BE2C (cell line): ENCODE results near the gene DNAH3.
"Not testable (repeated sequence)": the region's sequence is repeated elsewhere in the genome, so short reads cannot be mapped to it uniquely, and the experiment has no call there.

Experiments
- DNase-seq: peaks from one replicate; pipeline ENCODE4 v3.0.0-alpha.2; 2020
- H3K27me3 ChIP-seq: fragments of 250-450 bp; sonication (Bioruptor Pico); 2 replicates; pipeline ENCODE4 v1.5.1; 2020; ENCODE audit warnings: mild to moderate bottlenecking
- H3K36me3 ChIP-seq: fragments of 250-450 bp; sonication (Bioruptor Pico); 2 replicates; pipeline ENCODE4 v1.5.1; 2020; ENCODE audit warnings: mild to moderate bottlenecking
- H3K4me1 ChIP-seq: fragments of 250-450 bp; sonication (Bioruptor Pico); 2 replicates; pipeline ENCODE4 v1.5.1; 2020
- H3K4me3 ChIP-seq: 2 replicates; pipeline ENCODE4 v1.5.1; 2011; ENCODE audit warnings: low read depth, low read length
- H3K9me3 ChIP-seq: fragments of 250-450 bp; sonication (Bioruptor Pico); 2 replicates; pipeline ENCODE4 v1.5.1; 2020
- TF ChIP-seq, protein P1 (sequence below): IDR thresholded peaks from 2 replicates; pipeline ENCODE4 v1.5.1; 2012; ENCODE audit warnings: mild to moderate bottlenecking, low read depth, low read length

The DNAH3 gene

GRCh38 chr16:21069986-21070385 lies 80.7 kb downstream of the DNAH3 start:
- no peaks in the 10 kb centered on the region; the same call in 1 of the 2 replicates for H3K27me3 ChIP-seq
- DNase-seq = no peak
- H3K4me1 ChIP-seq = no peaks in the 10 kb centered on the region
- no peak overlapping the region for H3K4me3 ChIP-seq
- no peaks in the 10 kb centered on the region for H3K9me3 ChIP-seq
- TF ChIP-seq, protein P1, sequence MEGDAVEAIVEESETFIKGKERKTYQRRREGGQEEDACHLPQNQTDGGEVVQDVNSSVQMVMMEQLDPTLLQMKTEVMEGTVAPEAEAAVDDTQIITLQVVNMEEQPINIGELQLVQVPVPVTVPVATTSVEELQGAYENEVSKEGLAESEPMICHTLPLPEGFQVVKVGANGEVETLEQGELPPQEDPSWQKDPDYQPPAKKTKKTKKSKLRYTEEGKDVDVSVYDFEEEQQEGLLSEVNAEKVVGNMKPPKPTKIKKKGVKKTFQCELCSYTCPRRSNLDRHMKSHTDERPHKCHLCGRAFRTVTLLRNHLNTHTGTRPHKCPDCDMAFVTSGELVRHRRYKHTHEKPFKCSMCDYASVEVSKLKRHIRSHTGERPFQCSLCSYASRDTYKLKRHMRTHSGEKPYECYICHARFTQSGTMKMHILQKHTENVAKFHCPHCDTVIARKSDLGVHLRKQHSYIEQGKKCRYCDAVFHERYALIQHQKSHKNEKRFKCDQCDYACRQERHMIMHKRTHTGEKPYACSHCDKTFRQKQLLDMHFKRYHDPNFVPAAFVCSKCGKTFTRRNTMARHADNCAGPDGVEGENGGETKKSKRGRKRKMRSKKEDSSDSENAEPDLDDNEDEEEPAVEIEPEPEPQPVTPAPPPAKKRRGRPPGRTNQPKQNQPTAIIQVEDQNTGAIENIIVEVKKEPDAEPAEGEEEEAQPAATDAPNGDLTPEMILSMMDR = no peak
- no peaks in the 10 kb centered on the region for H3K36me3 ChIP-seq

DNA sequence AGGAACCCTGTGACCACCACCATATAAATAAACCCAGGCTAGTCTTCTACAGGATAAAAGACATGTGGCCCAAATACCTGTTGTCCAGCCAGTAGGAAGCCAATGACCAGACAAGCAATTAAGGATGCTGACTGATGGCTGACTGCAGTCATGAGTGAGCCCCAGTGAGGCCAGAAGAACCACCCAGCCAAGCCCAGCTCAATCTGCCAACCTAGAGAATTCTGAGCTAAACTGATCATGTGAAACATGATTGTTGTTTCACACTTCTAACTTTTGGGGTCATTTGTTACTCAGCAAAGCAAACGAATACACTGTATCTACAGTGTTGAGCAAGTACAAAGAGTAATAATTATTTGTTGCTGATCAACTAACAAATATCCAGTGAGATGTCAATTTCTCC lies 86.4 kb downstream of the DNAH3 start:
- no peaks in the 10 kb centered on the region for H3K9me3 ChIP-seq
- H3K27me3 ChIP-seq = no peaks in the 10 kb centered on the region; the same call in 1 of the 2 replicates
- H3K4me1 ChIP-seq = no peaks in the 10 kb centered on the region
- no peaks in the 10 kb centered on the region for H3K36me3 ChIP-seq
- no peak for DNase-seq
- TF ChIP-seq, protein P1 = no peak
- H3K4me3 ChIP-seq = no peak overlapping the region

DNA sequence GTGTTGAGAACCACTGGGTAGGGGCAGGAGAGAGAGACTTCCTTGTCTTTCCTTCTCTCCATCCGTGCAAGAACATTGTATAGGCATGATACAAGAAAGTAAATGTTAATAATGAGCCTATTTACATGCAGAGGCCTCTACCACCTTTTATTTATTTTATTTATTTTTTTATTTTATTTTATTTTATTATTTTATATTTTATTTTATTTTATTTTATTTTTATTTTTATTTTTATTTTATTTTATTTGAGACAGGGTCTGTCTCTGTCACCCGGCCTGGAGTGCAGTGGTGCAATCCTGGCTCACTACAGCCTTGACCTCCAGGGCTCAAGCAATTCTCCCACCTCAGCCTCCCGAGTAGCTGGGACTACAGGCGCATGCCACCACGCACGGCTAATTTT lies 87.3 kb downstream of the DNAH3 start:
- H3K9me3 ChIP-seq, H3K4me3 ChIP-seq, H3K27me3 ChIP-seq, H3K36me3 ChIP-seq, DNase-seq, H3K4me1 ChIP-seq: not testable (repeated sequence)

- no peak for DNase-seq
- Histone ChIP-seq H3K9me3 (no peaks in the 10 kb centered on the region), H3K4me3 (no peak overlapping the region), H3K4me1 (no peaks in the 10 kb centered on the region), H3K36me3 (no peaks in the 10 kb centered on the region), H3K27me3 (no peaks in the 10 kb centered on the region)
- TF ChIP-seq, protein P1 = no peak
These were observed 90.6 kb downstream of the DNAH3 start for GRCh38 chr16:21060027-21060510.

DNA sequence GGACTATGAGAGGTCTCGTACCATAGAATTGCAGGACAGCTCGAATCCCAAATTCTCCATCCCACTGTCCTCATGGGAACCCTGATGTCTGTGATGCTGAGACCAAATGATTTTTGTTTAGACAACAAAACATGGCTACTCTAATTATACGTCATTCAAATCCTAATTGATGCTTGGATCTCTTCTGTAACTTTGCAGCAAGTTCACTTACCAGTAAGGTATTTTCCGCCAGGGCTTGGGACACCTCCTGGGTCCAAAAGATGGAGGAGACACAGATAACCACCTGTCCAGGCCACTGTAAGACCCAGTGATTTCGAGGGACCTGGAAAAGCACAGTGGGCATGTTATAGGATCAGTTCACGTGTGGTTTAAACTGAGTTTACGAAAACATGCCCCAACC lies 92.8 kb downstream of the DNAH3 start:
- H3K4me3 ChIP-seq = no peak overlapping the region
- TF ChIP-seq, protein P1 = no peak
- H3K36me3 ChIP-seq = no peaks in the 10 kb centered on the region
- H3K27me3 ChIP-seq = no peaks in the 10 kb centered on the region
- H3K4me1 ChIP-seq = no peaks in the 10 kb centered on the region
- DNase-seq = no peak
- H3K9me3 ChIP-seq = no peaks in the 10 kb centered on the region

- DNase-seq = no peak
- TF ChIP-seq, protein P1 = no peak
These were observed 94.2 kb downstream of the DNAH3 start for GRCh38 chr16:21056396-21056795.

DNA sequence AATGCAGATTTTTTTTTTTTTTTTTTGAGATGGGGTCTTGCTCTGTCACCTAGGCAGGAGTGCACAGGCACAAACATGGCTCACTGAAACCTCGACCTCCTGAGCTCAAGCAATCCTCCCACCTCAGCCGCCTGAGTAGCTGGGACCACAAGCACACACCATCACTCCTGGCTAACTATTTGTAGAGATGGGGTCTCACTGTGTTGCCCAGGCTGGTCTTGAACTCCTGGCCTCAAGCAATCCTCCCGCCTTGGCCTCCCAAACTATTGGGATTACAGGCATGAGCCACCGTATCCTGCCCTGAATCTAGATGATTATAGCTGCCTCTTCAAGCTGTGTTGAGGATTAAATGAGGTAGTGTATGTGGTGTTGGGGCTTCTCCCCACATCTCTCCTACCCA lies 94.9 kb downstream of the DNAH3 start:
- not testable (repeated sequence) for H3K27me3 ChIP-seq, H3K9me3 ChIP-seq, DNase-seq, H3K4me1 ChIP-seq, H3K4me3 ChIP-seq, H3K36me3 ChIP-seq

More at GRCh38 chr16:21056396-21056795, 94.2 kb downstream of the DNAH3 start:
- H3K4me3 ChIP-seq = no peak overlapping the region
- H3K4me1 ChIP-seq = no peaks in the 10 kb centered on the region
- H3K36me3 ChIP-seq = no peaks in the 10 kb centered on the region
- H3K9me3 ChIP-seq = no peaks in the 10 kb centered on the region
- H3K27me3 ChIP-seq = no peaks in the 10 kb centered on the region
